SKM-1 (cell line): ENCODE measurements around the gene CERS6.
A peak's percentile ranks its signal among the peaks of the same experiment; 100 is the strongest.
"Not testable (repeated sequence)": the region's sequence is repeated elsewhere in the genome, so short reads cannot be mapped to it uniquely, and the experiment has no call there.

Experiments used
- DNase-seq: peaks from one replicate; lab custom pipeline; 2025; ENCODE audit not compliant: unreplicated experiment; lab: John Stamatoyannopoulos, UW

Gene CERS6

GRCh38 chr2:168753765-168754329, 297.8 kb downstream of the CERS6 start:
- no peak for DNase-seq

DNA sequence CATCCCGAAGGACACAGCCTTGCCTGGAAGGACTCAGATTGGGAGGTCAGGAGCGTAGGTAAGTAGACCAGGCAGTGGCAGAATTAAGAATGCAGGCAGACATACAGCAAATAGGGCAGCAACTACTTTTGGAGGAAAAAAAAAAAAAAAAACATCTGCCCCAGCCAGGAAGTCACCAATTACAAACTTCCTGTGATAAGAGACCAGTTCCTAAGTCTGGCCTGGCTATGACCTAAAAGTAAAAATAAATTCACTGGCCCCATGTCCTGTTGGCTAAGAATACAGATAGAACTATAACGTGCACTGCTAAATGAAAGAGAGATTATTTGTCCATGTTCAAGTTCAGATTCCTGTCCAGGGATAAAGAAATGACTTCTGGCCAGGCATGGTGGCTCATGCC, 301.2 kb downstream of the CERS6 start:
- DNase-seq: no peak

- DNase-seq: peak; percentile 33
Measured at GRCh38 chr2:168758970-168759820, 303.1 kb downstream of the CERS6 start.

GRCh38 chr2:168765401-168765800, 309.3 kb downstream of the CERS6 start:
- no peak for DNase-seq

DNA sequence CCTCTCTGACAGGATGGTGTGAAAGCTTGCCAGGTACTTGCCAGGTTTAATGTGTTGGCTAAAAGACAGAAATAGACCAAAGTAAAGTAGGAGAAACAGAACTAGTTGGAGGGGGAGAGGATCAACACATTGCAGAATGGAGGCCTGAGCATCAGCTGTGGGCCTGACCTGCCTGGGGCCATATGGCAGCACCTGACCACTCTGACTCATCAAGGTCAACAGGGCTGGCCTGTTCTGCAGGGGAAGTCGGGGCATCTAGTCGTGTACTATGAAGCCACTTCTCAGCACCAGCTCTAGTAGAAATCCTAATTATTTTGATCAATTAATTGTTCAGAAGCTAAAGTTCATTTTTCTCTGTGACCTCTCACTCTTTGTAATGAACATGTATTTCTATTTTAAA, 310.5 kb downstream of the CERS6 start:
- DNase-seq: no peak

DNA sequence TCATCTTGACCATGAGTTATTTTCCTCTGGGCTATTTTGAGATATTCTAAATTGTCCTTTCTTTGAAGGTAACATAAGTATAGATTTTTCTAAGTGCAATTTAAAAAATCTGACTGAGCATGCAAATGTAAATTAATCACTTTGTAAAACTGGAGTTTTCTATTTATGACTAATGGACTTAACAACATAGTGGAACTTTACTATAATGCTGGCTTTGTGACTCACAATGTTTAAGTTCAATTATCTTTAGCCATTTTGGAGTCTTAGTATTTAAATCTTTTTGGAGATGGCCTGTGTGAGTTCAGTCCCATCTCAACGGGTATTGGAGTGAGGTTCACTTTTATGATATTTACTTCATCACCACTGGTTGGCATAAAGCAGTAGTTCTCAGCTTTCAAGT, 311.2 kb downstream of the CERS6 start:
- DNase-seq: no peak

DNA sequence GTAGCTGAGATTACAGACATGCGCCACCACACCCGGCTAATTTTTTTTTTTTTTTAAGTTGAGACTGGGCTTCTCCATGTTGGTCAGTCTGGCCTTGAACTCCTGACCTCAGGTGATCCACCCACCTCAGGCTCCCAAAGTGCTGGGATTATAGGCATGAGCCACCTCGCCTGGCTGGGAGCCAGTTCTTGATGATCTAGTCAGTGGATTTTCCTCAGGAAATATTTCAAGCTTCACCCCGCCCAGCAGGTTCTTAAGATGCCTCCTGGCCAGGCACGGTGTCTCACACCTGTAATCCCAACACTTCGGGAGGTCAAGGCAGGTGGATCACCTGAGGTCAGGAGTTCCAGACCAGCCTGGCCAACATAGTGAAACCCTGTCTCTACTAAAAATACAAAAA, 312.3 kb downstream of the CERS6 start:
- DNase-seq: not testable (repeated sequence)

- no peak for DNase-seq
Measured at GRCh38 chr2:168770796-168771195, 314.7 kb downstream of the CERS6 start.

- no peak for DNase-seq
Measured at GRCh38 chr2:168772704-168773103, 316.6 kb downstream of the CERS6 start.

DNA sequence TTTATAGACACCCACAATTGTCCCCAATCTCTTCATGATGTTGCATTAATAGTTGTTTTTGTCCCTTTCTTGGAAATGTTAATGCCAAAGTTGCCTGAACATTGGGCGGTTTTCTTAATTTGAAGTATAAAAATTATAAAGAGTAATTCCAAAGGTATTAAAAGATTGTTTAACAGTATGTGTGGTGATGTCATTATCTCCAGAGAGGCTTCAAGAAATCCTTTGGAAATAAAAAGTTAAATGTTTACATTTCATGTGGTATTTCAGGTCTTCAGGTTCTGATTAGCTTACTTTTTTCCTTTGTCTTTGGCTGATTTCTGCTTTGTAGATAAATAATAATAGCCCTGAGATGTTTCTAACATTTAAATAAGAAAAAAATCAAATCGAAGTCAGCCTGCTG, 317.1 kb downstream of the CERS6 start:
- DNase-seq: no peak

GRCh38 chr2:168773719-168774521, 317.8 kb downstream of the CERS6 start:
- DNase-seq: no peak

DNA sequence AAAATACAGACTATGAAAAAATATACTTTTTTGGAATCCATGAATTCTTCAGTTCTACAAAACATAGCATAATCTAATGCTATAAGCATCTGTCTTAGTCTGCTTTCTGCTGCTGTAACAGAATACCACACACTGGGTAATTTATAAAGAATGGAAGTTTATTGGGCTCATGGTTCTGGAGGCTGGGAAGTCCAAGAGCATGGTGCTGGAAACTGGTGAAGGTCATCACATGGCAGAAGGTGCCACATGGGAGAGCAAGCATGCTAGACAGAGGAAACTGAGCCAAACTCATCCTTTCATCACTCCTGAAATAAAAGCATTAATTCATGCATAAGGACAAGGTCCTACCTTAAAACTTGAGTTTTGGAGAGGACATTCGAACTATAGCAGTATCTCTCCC, 319.8 kb downstream of the CERS6 start:
- no peak for DNase-seq

GRCh38 chr2:168780669-168781071, 324.6 kb downstream of the CERS6 start:
- DNase-seq: no peak

- no peak for DNase-seq
Measured at GRCh38 chr2:168781191-168781817, 325.2 kb downstream of the CERS6 start.

DNA sequence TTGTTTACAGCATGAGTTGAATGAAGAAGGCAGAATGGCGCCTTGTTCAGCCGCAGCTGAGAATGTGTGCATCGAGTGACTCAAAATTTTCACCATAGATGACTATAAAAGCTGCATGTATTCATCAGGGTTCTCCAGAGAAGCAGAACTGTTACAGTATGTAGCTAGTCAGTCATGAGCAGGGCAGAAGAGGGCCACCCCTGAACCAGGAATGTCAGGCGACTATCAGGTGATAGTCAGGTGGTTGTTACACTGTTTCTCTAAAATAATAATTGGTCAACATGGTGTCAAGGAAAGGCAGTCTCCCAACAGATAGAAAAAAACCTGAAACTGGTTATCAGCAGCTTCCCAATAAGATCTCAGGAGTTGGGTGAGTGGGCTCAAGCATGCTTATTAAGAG, 326.2 kb downstream of the CERS6 start:
- DNase-seq: no peak

GRCh38 chr2:168784993-168785392, 328.9 kb downstream of the CERS6 start:
- no peak for DNase-seq

DNA sequence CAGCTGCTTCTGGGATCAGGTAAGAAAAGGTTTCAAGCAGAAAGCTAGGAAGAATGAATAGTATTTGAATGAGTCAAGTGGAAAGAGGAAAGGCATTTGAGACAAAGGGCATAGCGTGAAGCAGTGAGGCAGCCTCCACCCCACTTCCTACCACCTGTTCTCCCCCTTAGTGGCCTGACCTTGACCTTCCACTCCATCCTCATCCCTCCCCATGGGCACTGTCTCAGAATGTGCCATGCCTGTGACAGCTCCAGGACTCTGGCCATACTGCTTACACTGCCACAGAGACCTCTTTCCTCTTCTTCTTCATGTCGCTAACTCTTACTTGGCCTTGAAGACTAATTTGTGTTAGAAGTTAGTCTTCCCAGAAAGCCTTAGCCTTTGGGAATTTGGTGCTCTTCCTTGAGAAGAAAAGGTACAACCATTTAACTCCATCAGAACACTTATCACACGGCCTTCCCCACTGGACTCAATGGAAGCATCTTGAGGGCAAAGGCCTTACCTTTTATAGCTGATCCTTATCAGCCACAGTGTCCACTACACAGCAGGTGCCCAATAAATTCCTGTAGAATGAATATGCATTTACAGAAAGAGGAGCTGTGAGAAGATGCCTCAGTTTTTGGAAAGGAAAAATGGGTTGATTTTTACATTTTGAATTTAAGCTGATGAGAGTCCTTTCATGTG, 331.2 kb downstream of the CERS6 start:
- no peak for DNase-seq

DNA sequence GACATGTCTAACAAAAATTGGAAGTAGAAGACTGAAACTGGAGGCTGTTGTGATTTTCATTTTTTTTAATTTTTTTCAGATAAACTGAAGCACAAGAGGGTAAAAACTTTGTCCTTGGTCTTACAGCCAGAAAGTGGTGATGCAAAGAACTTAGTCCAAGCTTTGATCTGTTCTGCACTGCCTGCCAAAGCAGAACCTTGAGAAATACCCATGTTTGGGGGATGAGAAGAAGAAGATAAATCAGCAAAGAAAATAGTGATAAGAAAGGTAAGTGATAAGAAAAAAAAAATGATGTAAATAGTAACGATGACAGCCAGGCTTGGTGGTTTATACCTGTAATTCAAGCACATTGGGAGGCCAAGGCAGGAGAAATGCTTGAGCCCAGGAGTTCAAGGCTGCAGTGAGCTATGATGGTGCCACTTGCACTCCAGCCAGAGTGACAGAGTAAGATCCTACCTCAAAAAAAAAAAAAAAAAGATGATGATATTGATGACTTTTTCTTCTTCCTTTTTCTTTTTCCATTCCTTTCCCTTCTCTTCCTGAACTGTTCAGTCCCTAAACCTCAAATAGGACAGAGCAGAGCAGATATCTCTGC, 331.8 kb downstream of the CERS6 start:
- DNase-seq: no peak

- DNase-seq: no peak
Measured at GRCh38 chr2:168789776-168790175, 333.7 kb downstream of the CERS6 start.

DNA sequence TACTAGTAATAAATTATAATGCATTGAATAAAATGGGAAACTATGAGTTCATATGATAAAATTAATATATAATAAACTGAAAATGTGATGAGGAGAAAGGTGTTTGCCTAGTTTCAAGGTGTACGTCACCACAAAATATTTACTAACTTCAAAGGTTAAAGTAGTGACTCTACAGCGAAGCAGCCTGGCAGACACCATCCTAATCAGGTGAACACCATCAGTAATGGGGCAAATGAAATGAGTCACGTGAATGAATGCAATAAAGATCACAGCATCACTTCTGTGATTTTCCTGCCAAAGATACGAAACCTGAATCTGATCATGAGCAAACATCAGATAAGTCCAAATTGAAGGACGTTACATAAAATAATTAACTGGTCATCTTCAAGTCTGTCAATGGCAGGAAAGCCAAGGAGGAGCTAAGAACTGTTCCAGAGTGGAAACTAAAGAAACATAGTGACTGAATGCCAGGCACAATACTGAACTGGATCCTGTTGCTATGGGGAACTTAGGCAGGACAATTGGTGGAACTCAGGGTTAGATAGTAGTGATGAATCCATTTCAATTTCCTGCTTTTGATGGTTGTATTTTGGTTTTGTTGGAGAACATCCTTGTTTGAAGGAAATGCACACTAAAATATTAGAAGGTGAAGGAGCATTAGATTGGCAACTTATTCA, 334.3 kb downstream of the CERS6 start:
- DNase-seq: no peak
